ENCODE data around the gene PCGF2. TPM values are rescaled to one million over a fixed set of nuclear protein-coding genes. Genes with fewer than 3 reads are reported as not detected.

The PCGF2 gene
- 109 and 112 TPM in 2 replicates for total RNA-seq
- long read RNA-seq, partial matches to known transcripts, result 0 of 1 reads
- long read RNA-seq, other reads (novel, unspliced or antisense), result 1 of 1 reads

- Mint-ChIP-seq H3K9me3 (ENCODE audit: low read depth) (no peaks in the 10 kb centered on the region), H3K27ac (peak within 1 kb of the TSS; percentile 89), H3K27me3 (no peaks in the 10 kb centered on the region), H3K4me1 (ENCODE audit: low read depth) (peaks cover 51% of the 10 kb centered on the region), H3K4me3 (ENCODE audit: low read depth) (peak within 1 kb of the TSS; percentile 91), H3K36me3 (ENCODE audit: insufficient read depth) (no peaks in the 10 kb centered on the region)
- TF ChIP-seq CTCF (IDR thresholded peaks at IDR 0.05; ENCODE audit: unreplicated experiment), result no peak
- DNase-seq (ENCODE audit: low spot score, unreplicated experiment), result peak; percentile 82
Observed at GRCh38 chr17:38748149-38748891, at the start of gene PCGF2. TSS of gene PCGF2 (minus strand) at chr17:38748336. CDS start at chr17:38740402, 7,934 bp downstream.

GRCh38 chr17:38797828-38798227 lies 49.7 kb upstream of the PCGF2 start:
- peak overlapping the region; percentile 98 for H3K27ac Mint-ChIP-seq
- no peak for TF ChIP-seq CTCF (IDR thresholded peaks at IDR 0.05; ENCODE audit: unreplicated experiment)
- no peak for DNase-seq (ENCODE audit: low spot score, unreplicated experiment)
- no peaks in the 10 kb centered on the region for H3K9me3 Mint-ChIP-seq (ENCODE audit: low read depth)
- H3K36me3 Mint-ChIP-seq (ENCODE audit: insufficient read depth), result peaks cover 11% of the 10 kb centered on the region
- H3K27me3 Mint-ChIP-seq, result no peaks in the 10 kb centered on the region
- peak overlapping the region; percentile 90 for H3K4me3 Mint-ChIP-seq (ENCODE audit: low read depth)
- peaks cover 28% of the 10 kb centered on the region for H3K4me1 Mint-ChIP-seq (ENCODE audit: low read depth)

GRCh38 chr17:38797158-38797490 lies 49.0 kb upstream of the PCGF2 start:
- peak overlapping the region; percentile 39 for H3K4me3 Mint-ChIP-seq (ENCODE audit: low read depth)
- H3K4me1 Mint-ChIP-seq (ENCODE audit: low read depth), result peaks cover 28% of the 10 kb centered on the region
- no peaks in the 10 kb centered on the region for H3K27me3 Mint-ChIP-seq
- no peak overlapping the region for H3K27ac Mint-ChIP-seq
- no peaks in the 10 kb centered on the region for H3K9me3 Mint-ChIP-seq (ENCODE audit: low read depth)
- TF ChIP-seq CTCF (IDR thresholded peaks at IDR 0.05; ENCODE audit: unreplicated experiment), result no peak
- no peak for DNase-seq (ENCODE audit: low spot score, unreplicated experiment)
- H3K36me3 Mint-ChIP-seq (ENCODE audit: insufficient read depth), result peaks cover 9% of the 10 kb centered on the region

GRCh38 chr17:38796451-38797157 lies 48.5 kb upstream of the PCGF2 start:
- no peak overlapping the region for H3K27ac Mint-ChIP-seq
- H3K27me3 Mint-ChIP-seq, result no peaks in the 10 kb centered on the region
- no peaks in the 10 kb centered on the region for H3K9me3 Mint-ChIP-seq (ENCODE audit: low read depth)
- no peak for TF ChIP-seq CTCF (IDR thresholded peaks at IDR 0.05; ENCODE audit: unreplicated experiment)
- H3K36me3 Mint-ChIP-seq (ENCODE audit: insufficient read depth), result peaks cover 5% of the 10 kb centered on the region
- no peak for DNase-seq (ENCODE audit: low spot score, unreplicated experiment)
- peaks cover 28% of the 10 kb centered on the region for H3K4me1 Mint-ChIP-seq (ENCODE audit: low read depth)
- peak overlapping the region; percentile 39 for H3K4me3 Mint-ChIP-seq (ENCODE audit: low read depth)

GRCh38 chr17:38794221-38794620 lies 46.1 kb upstream of the PCGF2 start:
- no peak for DNase-seq (ENCODE audit: low spot score, unreplicated experiment)
- Mint-ChIP-seq H3K27ac (peak overlapping the region; percentile 69), H3K4me1 (ENCODE audit: low read depth) (peaks cover 30% of the 10 kb centered on the region), H3K4me3 (ENCODE audit: low read depth) (no peak overlapping the region), H3K27me3 (no peaks in the 10 kb centered on the region), H3K9me3 (ENCODE audit: low read depth) (no peaks in the 10 kb centered on the region), H3K36me3 (ENCODE audit: insufficient read depth) (peaks cover 3% of the 10 kb centered on the region)
- no peak for TF ChIP-seq CTCF (IDR thresholded peaks at IDR 0.05; ENCODE audit: unreplicated experiment)

Measured in progenitor cell of endocrine pancreas (in vitro differentiated cells).